Stimulated activated naive CD8-positive, alpha-beta T cell treated with anti-CD3 and anti-CD28 coated beads, Interleukin-15, Interleukin-2, amounts not matched to agents 100 ng/mL and 50 ng/mL, for 24 hours (primary cell): ENCODE results near the gene FAM83C.

ENCODE experiments used
- H3K27ac Mint-ChIP-seq: one replicate; pipeline ENCODE4 v1.8.0; 2021; ENCODE audit warnings: mild to moderate bottlenecking, mixed read lengths
- H3K27me3 Mint-ChIP-seq: one replicate; pipeline ENCODE4 v1.8.0; 2021; ENCODE audit warnings: mixed read lengths
- H3K36me3 Mint-ChIP-seq: one replicate; pipeline ENCODE4 v1.8.0; 2021; ENCODE audit warnings: low read depth, mixed read lengths
- H3K4me1 Mint-ChIP-seq: one replicate; pipeline ENCODE4 v1.8.0; 2021; ENCODE audit warnings: low read depth, mixed read lengths
- H3K4me3 Mint-ChIP-seq: one replicate; pipeline ENCODE4 v1.8.0; 2021; ENCODE audit warnings: mild to moderate bottlenecking, mixed read lengths
- H3K9me3 Mint-ChIP-seq: one replicate; pipeline ENCODE4 v1.8.0; 2021; ENCODE audit warnings: mixed read lengths

Gene FAM83C

DNA sequence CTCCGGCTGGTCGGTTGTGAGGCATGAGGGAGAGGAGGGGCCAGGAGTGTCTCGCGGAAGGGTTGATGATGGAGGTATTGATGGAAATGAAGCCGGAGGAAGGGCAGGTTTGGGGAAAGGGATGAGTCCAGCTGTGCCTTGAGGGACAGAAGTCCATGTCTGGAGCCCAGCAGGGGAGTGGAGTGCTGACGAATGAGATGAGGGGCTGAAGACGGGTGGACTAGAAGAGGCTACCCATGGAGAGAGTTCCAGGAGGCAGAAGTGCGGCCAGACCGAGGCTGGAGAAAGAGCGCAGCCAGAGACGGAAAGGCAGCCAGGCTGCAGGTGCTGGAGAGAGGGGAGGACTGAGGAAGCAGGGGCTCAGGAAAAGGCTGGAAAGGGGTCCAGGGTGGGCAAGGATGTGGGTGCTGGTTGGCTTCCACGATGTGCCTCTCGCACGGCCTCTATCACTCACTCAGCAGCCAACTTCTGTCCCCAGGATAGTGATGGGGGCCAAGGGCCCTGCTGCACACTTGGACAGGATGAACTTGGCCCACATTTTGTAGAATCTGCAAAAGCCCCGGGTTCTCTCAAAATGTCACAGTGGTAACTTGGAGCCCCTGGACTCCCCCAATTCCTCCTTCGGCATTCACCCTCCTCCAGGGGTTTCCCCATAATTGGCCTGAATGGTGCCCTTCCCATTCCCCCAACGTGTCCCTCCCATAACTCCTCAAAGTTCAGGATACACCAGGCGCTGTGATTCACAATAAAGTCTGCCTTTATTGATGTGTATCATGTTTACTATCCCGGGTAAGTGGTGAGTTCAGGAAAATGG lies 7.0 kb downstream of the FAM83C start:
- Mint-ChIP-seq H3K4me3 (peak overlapping the region; percentile 90), H3K9me3 (no peaks in the 10 kb centered on the region), H3K36me3 (peaks cover 30% of the 10 kb centered on the region), H3K4me1 (peaks cover 33% of the 10 kb centered on the region), H3K27me3 (no peaks in the 10 kb centered on the region), H3K27ac (peak overlapping the region; percentile 89)

- H3K27me3 Mint-ChIP-seq, result no peaks in the 10 kb centered on the region
- H3K9me3 Mint-ChIP-seq, result no peaks in the 10 kb centered on the region
- H3K27ac Mint-ChIP-seq, result peak within 1 kb of the TSS; percentile 89
- peak within 1 kb of the TSS; percentile 90 for H3K4me3 Mint-ChIP-seq
- peaks cover 36% of the 10 kb centered on the region for H3K36me3 Mint-ChIP-seq
- H3K4me1 Mint-ChIP-seq, result peaks cover 35% of the 10 kb centered on the region
Observed at GRCh38 chr20:35284267-35284991, 7.8 kb downstream of the FAM83C start, which contains the start of gene EIF6. EIF6 (minus strand) TSS chr20:35284772; CDS start chr20:35284487, 285 bp downstream.

GRCh38 chr20:35283441-35284266 lies 8.6 kb downstream of the FAM83C start:
- Mint-ChIP-seq H3K4me1 (peaks cover 35% of the 10 kb centered on the region), H3K36me3 (peaks cover 38% of the 10 kb centered on the region), H3K27ac (peak overlapping the region; percentile 89), H3K27me3 (no peaks in the 10 kb centered on the region), H3K4me3 (peak overlapping the region; percentile 90), H3K9me3 (no peaks in the 10 kb centered on the region)

- H3K4me3 Mint-ChIP-seq, result peak overlapping the region; percentile 20
- peaks cover 40% of the 10 kb centered on the region for H3K4me1 Mint-ChIP-seq
- peaks cover 51% of the 10 kb centered on the region for H3K36me3 Mint-ChIP-seq
- no peaks in the 10 kb centered on the region for H3K9me3 Mint-ChIP-seq
- H3K27me3 Mint-ChIP-seq, result no peaks in the 10 kb centered on the region
- H3K27ac Mint-ChIP-seq, result no peak overlapping the region
Observed at GRCh38 chr20:35281506-35282101, 10.6 kb downstream of the FAM83C start.

DNA sequence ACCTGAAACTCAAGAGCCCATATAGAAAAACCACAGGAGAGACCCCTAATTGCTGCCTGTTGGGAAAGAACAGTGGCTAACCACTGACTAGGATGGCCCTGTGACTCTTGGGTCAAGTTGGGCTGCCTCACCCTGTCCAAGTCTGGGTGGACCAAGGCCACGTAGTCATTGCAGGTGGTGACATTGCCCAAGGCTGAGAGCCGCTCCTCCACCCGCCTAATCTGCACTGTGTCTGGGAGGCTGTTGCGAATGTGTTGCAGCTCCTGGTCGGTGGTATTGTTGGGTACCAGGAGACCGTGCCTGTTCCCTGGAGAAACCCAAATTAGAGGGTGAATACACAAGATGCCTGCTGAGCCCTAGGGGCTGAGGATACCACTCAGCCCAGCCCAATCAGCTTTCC lies 11.7 kb downstream of the FAM83C start:
- Mint-ChIP-seq H3K9me3 (no peaks in the 10 kb centered on the region), H3K4me1 (peaks cover 37% of the 10 kb centered on the region), H3K36me3 (peaks cover 51% of the 10 kb centered on the region), H3K27ac (no peak overlapping the region), H3K27me3 (no peaks in the 10 kb centered on the region), H3K4me3 (no peak overlapping the region)

DNA sequence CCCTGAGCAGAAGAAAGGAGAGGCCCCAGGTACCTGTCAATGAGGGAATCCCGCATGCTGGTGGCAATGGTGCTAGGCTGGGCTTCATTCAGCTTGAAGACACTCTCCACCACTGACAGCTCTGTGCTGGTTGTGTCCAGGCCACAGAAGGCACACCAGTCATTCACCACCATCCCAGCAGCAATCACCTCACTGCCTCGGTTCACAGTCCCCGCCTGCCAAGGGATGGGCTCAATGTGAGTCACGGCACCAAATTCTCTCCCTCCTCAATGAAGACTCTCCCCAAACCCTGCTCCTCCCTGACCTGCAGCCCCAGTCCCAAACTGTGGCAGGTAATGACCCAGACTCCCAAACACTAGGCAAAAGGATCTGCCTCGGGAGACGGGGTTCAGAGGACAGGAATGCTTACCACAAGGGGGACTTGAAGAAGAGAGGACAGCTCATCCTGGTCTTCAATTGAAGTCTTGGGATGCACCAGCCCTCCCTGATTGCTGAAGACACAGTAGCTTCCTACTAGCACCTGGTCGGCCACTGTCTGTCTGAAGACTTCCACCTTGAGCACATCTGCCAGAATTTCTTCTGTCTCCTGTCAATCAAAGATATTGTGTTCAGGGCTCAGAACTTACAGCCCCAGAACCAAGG lies 12.6 kb downstream of the FAM83C start:
- Mint-ChIP-seq H3K36me3 (peaks cover 51% of the 10 kb centered on the region), H3K27me3 (no peaks in the 10 kb centered on the region), H3K27ac (peak overlapping the region; percentile 61), H3K4me3 (no peak overlapping the region), H3K9me3 (no peaks in the 10 kb centered on the region), H3K4me1 (peaks cover 30% of the 10 kb centered on the region)

GRCh38 chr20:35279040-35279439 lies 13.2 kb downstream of the FAM83C start:
- peaks cover 51% of the 10 kb centered on the region for H3K36me3 Mint-ChIP-seq
- no peak overlapping the region for H3K4me3 Mint-ChIP-seq
- H3K27me3 Mint-ChIP-seq, result no peaks in the 10 kb centered on the region
- peak overlapping the region; percentile 61 for H3K27ac Mint-ChIP-seq
- H3K9me3 Mint-ChIP-seq, result no peaks in the 10 kb centered on the region
- peaks cover 29% of the 10 kb centered on the region for H3K4me1 Mint-ChIP-seq

DNA sequence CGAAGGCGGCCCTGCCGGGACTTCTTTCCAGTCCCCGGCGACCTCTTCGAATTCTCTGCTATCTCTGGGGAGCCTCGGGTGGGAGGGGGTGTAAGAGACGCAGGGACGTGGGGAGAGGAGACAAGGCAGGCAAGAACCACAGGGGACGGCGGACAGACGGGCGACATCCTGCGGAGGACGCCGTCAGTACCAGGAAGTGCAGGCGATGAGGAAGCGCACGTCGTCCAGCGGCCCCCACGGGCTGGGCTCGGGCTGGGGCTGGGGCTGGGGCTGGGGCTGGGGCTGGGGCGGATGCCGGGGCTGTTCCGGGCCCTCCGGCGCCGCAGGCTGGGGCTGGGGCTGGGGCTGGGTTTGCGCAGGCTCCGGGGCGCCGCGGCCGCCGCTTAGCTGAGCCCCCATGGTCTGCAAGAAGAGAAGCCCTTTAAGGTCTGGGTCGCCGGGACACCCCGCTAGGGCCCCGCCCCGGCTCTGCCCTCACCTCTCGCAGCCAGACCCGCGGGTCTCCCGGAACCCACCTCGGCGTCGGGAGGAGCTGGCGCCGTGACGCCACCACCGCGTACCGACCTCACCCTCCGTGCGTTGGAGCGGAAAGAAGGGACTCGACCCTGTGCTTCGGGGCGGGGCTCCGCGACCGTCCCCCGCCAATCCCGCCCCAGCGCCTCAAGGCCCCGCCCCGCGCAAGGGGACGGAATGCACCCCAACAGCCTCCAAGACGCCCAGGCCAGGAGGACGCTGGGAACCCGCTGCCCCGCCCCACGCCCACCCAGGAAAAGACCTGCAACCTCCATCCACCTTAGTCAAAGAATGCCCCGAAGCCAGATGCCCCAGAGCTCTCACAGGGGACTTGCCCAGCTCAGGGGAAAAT lies 14.5 kb downstream of the FAM83C start, which contains the start of gene MMP24OS:
TSS of gene MMP24OS (minus strand) at position 592 of the 865 bp plus-strand sequence. CDS start at position 399, 193 bp downstream.
- peaks cover 21% of the 10 kb centered on the region for H3K4me1 Mint-ChIP-seq

GRCh38 chr20:35277127-35277526 lies 15.1 kb downstream of the FAM83C start:
- Mint-ChIP-seq H3K27me3 (no peaks in the 10 kb centered on the region), H3K9me3 (no peaks in the 10 kb centered on the region), H3K4me1 (peaks cover 18% of the 10 kb centered on the region), H3K27ac (peak overlapping the region; percentile 98), H3K4me3 (peak overlapping the region; percentile 98), H3K36me3 (peaks cover 37% of the 10 kb centered on the region)

More for the DNA sequence above, 14.5 kb downstream of the FAM83C start, which contains the start of gene MMP24OS:
- Mint-ChIP-seq H3K27ac (peak within 1 kb of the TSS; percentile 98), H3K4me3 (peak within 1 kb of the TSS; percentile 98), H3K36me3 (peaks cover 42% of the 10 kb centered on the region), H3K27me3 (no peaks in the 10 kb centered on the region), H3K9me3 (no peaks in the 10 kb centered on the region)

GRCh38 chr20:35276408-35276807 lies 15.8 kb downstream of the FAM83C start:
- no peaks in the 10 kb centered on the region for H3K9me3 Mint-ChIP-seq
- H3K4me1 Mint-ChIP-seq, result peaks cover 13% of the 10 kb centered on the region
- no peaks in the 10 kb centered on the region for H3K27me3 Mint-ChIP-seq
- H3K36me3 Mint-ChIP-seq, result peaks cover 29% of the 10 kb centered on the region
- peak overlapping the region; percentile 98 for H3K27ac Mint-ChIP-seq
- peak overlapping the region; percentile 98 for H3K4me3 Mint-ChIP-seq

GRCh38 chr20:35275741-35276251 lies 16.4 kb downstream of the FAM83C start:
- H3K9me3 Mint-ChIP-seq, result no peaks in the 10 kb centered on the region
- no peaks in the 10 kb centered on the region for H3K27me3 Mint-ChIP-seq
- H3K36me3 Mint-ChIP-seq, result peaks cover 27% of the 10 kb centered on the region
- peaks cover 13% of the 10 kb centered on the region for H3K4me1 Mint-ChIP-seq
- H3K27ac Mint-ChIP-seq, result peak overlapping the region; percentile 52
- H3K4me3 Mint-ChIP-seq, result peak overlapping the region; percentile 49

- Mint-ChIP-seq H3K4me3 (no peak overlapping the region), H3K9me3 (no peaks in the 10 kb centered on the region), H3K4me1 (peaks cover 9% of the 10 kb centered on the region), H3K27me3 (no peaks in the 10 kb centered on the region), H3K36me3 (peaks cover 15% of the 10 kb centered on the region), H3K27ac (no peak overlapping the region)
Observed at GRCh38 chr20:35274172-35275092, 17.8 kb downstream of the FAM83C start.
